ENCODE results near the gene TAS2R41. TPM values are rescaled to one million over a fixed set of nuclear protein-coding genes. Genes with fewer than 3 reads are reported as not detected.

TAS2R41 gene
- total and polyA plus RNA-seq, 2 donors from 2014 or later: not detected

- no peak for TF ChIP-seq CTCF (IDR thresholded peaks at IDR 0.05; ENCODE audit: borderline replicate concordance, extremely low read depth, insufficient read depth)
- Histone ChIP-seq H3K9ac (ENCODE audit: low read length in 3 of 3) (no peak overlapping the region), H3K9me3 (ENCODE audit: control insufficient read depth in 2 of 3, insufficient read depth in 1 of 3, low read length in 3 of 3) (no peaks in the 10 kb centered on the region), H3K27ac (ENCODE audit: low read depth in 2 of 2, low read length in 2 of 2) (no peak overlapping the region), H3K27me3 (ENCODE audit: control insufficient read depth, insufficient read depth, low read length) (no peaks in the 10 kb centered on the region), H3K4me1 (ENCODE audit: control insufficient read depth in 2 of 3, insufficient read depth in 2 of 3, low read depth in 1 of 3, low read length in 3 of 3) (no peaks in the 10 kb centered on the region), H3K4me3 (ENCODE audit: low read length in 3 of 3) (no peak overlapping the region), H3K36me3 (ENCODE audit: control insufficient read depth in 2 of 3, insufficient read depth in 3 of 3, low read length in 3 of 3) (no peaks in the 10 kb centered on the region)
- DNase-seq (no peak), FAIRE-seq (no peak)
- intact Hi-C loops (cut with DNase I): no loop called here
Observed at GRCh38 chr7:143449793-143450192, 27.9 kb upstream of the TAS2R41 start.

- intact Hi-C loops (cut with DNase I): no loop called here
- DNase-seq (no peak), FAIRE-seq (peak; percentile 17)
- no peak overlapping the region for H3K9ac ChIP-seq (ENCODE audit: low read length in 3 of 3)
- H3K27ac ChIP-seq (ENCODE audit: low read depth in 2 of 2, low read length in 2 of 2): no peak overlapping the region
- no peaks in the 10 kb centered on the region for H3K27me3 ChIP-seq (ENCODE audit: control insufficient read depth, insufficient read depth, low read length)
- no peak overlapping the region for H3K4me3 ChIP-seq (ENCODE audit: low read length in 3 of 3)
- TF ChIP-seq CTCF (IDR thresholded peaks at IDR 0.05; ENCODE audit: borderline replicate concordance, extremely low read depth, insufficient read depth): no peak
- no peaks in the 10 kb centered on the region for H3K4me1 ChIP-seq (ENCODE audit: control insufficient read depth in 2 of 3, insufficient read depth in 2 of 3, low read depth in 1 of 3, low read length in 3 of 3)
- H3K36me3 ChIP-seq (ENCODE audit: control insufficient read depth in 2 of 3, insufficient read depth in 3 of 3, low read length in 3 of 3): no peaks in the 10 kb centered on the region
- no peaks in the 10 kb centered on the region for H3K9me3 ChIP-seq (ENCODE audit: control insufficient read depth in 2 of 3, insufficient read depth in 1 of 3, low read length in 3 of 3)
Observed at GRCh38 chr7:143451122-143451521, 26.6 kb upstream of the TAS2R41 start.

DNA sequence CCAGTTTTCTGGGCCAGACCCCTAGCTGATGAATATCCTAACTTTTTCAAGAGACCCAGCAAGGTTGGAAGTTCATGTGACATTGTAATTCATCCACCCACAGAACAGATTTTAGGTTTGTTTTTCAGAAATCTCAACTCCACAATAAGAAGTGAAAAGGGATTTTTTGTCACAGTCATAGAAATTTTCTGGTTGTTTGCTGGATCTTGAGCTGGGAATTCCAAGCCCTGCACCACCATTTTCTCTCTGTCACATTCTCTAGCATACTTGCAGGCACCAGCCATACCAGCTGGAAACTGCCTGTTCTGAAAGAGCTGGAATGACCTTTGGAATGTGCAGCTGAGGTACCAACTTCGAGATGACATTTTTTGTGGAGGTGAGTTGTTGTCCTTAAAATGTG lies 25.9 kb upstream of the TAS2R41 start:
- no peaks in the 10 kb centered on the region for H3K4me1 ChIP-seq (ENCODE audit: control insufficient read depth in 2 of 3, insufficient read depth in 2 of 3, low read depth in 1 of 3, low read length in 3 of 3)
- H3K36me3 ChIP-seq (ENCODE audit: control insufficient read depth in 2 of 3, insufficient read depth in 3 of 3, low read length in 3 of 3): no peaks in the 10 kb centered on the region
- no peak for TF ChIP-seq CTCF (IDR thresholded peaks at IDR 0.05; ENCODE audit: borderline replicate concordance, extremely low read depth, insufficient read depth)
- intact Hi-C loops (cut with DNase I): no loop called here
- H3K9ac ChIP-seq (ENCODE audit: low read length in 3 of 3): no peak overlapping the region
- no peaks in the 10 kb centered on the region for H3K27me3 ChIP-seq (ENCODE audit: control insufficient read depth, insufficient read depth, low read length)
- H3K27ac ChIP-seq (ENCODE audit: low read depth in 2 of 2, low read length in 2 of 2): no peak overlapping the region
- no peaks in the 10 kb centered on the region for H3K9me3 ChIP-seq (ENCODE audit: control insufficient read depth in 2 of 3, insufficient read depth in 1 of 3, low read length in 3 of 3)
- H3K4me3 ChIP-seq (ENCODE audit: low read length in 3 of 3): no peak overlapping the region
- DNase-seq (no peak), FAIRE-seq (no peak)

DNA sequence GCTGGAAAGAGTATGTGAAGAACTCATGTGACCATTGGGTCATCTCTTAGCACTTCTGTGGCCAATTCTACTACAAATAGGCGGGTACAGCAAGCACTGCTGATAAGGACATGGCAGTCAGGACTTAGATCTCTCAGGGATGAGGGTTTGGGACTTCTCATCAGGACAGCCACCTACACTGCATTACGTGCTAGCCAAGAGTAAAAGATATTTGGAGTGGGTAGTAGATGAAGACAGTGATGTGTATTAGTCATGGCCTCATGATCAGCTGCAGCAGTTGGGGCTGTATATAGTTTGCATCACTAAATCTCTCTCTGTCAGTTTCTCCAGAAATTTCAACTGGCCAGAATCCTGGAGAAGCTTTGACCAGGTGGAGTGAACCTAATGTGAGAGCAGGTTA lies 25.2 kb upstream of the TAS2R41 start:
- no peak overlapping the region for H3K9ac ChIP-seq (ENCODE audit: low read length in 3 of 3)
- no peaks in the 10 kb centered on the region for H3K4me1 ChIP-seq (ENCODE audit: control insufficient read depth in 2 of 3, insufficient read depth in 2 of 3, low read depth in 1 of 3, low read length in 3 of 3)
- H3K36me3 ChIP-seq (ENCODE audit: control insufficient read depth in 2 of 3, insufficient read depth in 3 of 3, low read length in 3 of 3): no peaks in the 10 kb centered on the region
- no peak for TF ChIP-seq CTCF (IDR thresholded peaks at IDR 0.05; ENCODE audit: borderline replicate concordance, extremely low read depth, insufficient read depth)
- FAIRE-seq (no peak), DNase-seq (no peak)
- intact Hi-C loops (cut with DNase I): no loop called here
- H3K27me3 ChIP-seq (ENCODE audit: control insufficient read depth, insufficient read depth, low read length): no peaks in the 10 kb centered on the region
- no peaks in the 10 kb centered on the region for H3K9me3 ChIP-seq (ENCODE audit: control insufficient read depth in 2 of 3, insufficient read depth in 1 of 3, low read length in 3 of 3)
- no peak overlapping the region for H3K4me3 ChIP-seq (ENCODE audit: low read length in 3 of 3)
- H3K27ac ChIP-seq (ENCODE audit: low read depth in 2 of 2, low read length in 2 of 2): no peak overlapping the region
